ENCODE measurements around the gene MAP3K1.

DNA sequence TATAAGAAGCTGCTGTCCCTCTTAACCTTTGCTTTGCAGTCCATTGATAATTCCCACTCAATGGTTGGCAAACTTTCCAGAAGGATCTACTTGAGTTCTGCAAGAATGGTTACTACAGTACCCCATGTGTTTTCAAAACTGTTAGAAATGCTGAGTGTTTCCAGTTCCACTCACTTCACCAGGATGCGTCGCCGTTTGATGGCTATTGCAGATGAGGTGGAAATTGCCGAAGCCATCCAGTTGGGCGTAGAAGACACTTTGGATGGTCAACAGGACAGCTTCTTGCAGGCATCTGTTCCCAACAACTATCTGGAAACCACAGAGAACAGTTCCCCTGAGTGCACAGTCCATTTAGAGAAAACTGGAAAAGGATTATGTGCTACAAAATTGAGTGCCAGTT, 66.2 kb downstream of the MAP3K1 start:
- TF ChIP-seq CTCF (IDR thresholded peaks at IDR 0.05; ENCODE audit: poor library complexity), result no peak
- no peak for TF ChIP-seq EZH2phosphoT487 (IDR thresholded peaks at IDR 0.05; ENCODE audit: low read depth, severe bottlenecking, unreplicated experiment)
